ENCODE results near the gene MSH6.
"Not testable (repeated sequence)": the region's sequence is repeated elsewhere in the genome, so short reads cannot be mapped to it uniquely, and the experiment has no call there.

Gene MSH6

GRCh38 chr2:47844162-47844561 is 61.2 kb downstream of the MSH6 start:
- no peak for DNase-seq

- DNase-seq, result no peak
Observed at GRCh38 chr2:47849368-47849767, 66.4 kb downstream of the MSH6 start.

- DNase-seq, result no peak
Observed at GRCh38 chr2:47850198-47850597, 67.3 kb downstream of the MSH6 start.

- not testable (repeated sequence) for DNase-seq
Observed at GRCh38 chr2:47853067-47853777, 70.3 kb downstream of the MSH6 start.
